GM21717 (cell line): ENCODE results near the gene FAM110D.

Experiments used
- ATAC-seq: cut with Tn5 transposase; IDR thresholded peaks from one replicate; pipeline ENCODE4 v1.9.1; 2021; ENCODE audit warnings: mild to moderate bottlenecking, moderate library complexity; ENCODE audit not compliant: unreplicated experiment

Gene FAM110D

GRCh38 chr1:26184086-26184485 lies 25.2 kb downstream of the FAM110D start:
- no peak for ATAC-seq

DNA sequence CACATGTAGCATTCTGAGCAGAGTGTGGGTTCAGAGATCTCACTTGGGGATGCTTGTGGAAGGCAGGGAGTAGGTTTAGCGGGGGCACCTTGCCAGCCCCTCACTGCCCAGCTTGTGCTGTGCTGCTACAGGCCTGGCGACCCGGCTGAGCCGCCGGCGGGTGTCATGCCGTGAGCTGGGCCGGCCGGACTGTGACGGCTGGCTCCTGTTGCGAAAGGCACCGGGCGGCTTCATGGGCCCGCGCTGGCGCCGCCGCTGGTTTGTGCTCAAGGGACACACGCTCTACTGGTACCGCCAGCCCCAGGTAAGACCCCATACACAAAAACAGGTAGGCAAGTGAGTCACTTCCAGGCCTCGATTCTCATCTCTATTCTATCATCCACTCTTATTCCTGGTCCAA lies 26.0 kb downstream of the FAM110D start:
- ATAC-seq: no peak

- no peak for ATAC-seq
Observed at GRCh38 chr1:26187882-26188281, 29.0 kb downstream of the FAM110D start.

DNA sequence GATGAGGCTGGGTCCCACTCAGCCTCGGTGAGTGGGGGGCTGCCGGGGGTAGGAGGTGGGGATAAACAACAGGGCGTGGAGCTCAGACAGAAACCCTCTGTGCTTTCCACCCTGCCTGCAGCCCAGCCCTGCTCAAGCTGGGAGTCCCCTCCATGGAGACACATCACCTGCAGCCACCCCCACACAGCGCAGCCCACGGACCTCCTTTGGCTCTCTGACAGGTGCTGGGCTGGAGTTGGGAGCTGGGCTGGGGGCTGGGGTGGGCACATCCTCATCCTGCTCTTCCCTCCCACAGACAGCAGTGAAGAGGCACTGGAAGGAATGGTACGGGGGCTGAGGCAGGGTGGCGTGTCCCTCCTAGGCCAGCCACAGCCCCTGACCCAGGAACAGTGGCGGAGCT lies 29.6 kb downstream of the FAM110D start:
- ATAC-seq: no peak

DNA sequence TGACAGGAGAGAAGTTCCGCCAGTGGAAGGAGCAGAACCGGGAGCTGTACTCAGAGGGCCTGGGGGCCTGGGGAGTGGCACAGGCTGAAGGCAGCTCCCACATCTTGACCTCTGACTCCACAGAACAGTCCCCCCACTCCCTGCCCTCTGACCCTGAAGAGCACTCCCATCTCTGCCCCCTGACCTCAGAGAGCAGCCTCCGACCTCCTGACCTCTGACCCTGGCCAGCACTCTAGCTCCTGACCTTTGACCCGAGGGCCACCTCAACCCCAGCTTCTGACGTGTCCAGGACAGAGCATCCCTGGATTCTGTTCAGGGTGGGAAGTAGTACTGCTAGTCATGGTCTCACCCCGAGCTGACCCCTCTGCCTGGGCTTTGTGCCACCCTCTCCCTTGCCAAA lies 30.5 kb downstream of the FAM110D start:
- no peak for ATAC-seq

DNA sequence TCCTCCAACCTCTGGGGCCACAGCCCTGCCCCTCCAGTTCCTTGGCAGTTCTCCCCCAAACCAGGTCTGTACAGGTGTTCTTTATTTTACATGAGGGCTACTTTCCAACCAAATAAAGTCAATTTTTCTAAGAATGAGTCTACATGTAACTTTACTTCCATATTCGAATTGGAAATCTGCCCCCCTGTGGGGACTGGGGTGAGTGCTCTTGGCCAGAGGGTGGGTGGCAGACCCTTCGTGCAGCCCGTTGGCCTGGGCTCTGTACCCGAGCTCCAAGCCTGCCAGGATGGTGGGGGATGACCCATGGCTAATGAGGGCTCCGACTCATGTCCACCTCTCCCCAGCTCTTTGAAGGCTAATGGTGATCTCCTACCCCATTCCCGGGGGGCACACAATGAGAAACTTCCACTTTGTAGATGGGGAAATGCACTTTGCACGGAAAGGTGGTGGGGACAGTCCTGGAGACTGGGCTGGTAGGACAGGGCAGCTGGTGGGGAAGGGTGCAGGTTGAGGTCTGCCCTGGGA lies 30.9 kb downstream of the FAM110D start:
- ATAC-seq: no peak

GRCh38 chr1:26190373-26190987 lies 31.6 kb downstream of the FAM110D start, which contains the start of gene CATSPER4:
Gene CATSPER4 (plus strand): TSS chr1:26190602. CDS start chr1:26190628, 26 bp downstream.
- no peak for ATAC-seq

DNA sequence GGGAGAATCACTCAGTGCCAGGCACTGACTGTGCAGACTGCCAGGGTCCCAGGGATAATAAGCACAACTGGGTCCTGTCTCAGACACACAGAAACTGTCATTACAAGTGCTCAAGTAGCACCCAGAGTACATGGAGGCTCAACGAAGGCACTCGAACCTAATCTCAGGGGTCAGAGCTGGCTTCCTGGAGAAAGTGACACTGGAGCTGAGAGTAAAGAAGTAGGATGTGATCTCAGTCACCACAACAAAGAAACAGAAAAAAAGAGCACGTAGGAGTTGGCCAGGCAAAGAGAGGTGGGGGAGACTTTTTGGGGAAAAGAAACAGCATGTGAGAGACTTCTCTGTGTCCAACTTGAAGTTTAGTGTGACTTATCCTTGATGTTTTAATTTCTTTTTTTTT lies 32.9 kb downstream of the FAM110D start:
- ATAC-seq: no peak

- ATAC-seq: no peak
Observed at GRCh38 chr1:26195805-26196204, 36.9 kb downstream of the FAM110D start.

GRCh38 chr1:26197301-26197700 lies 38.4 kb downstream of the FAM110D start:
- ATAC-seq: no peak

- no peak for ATAC-seq
Observed at GRCh38 chr1:26197813-26198212, 38.9 kb downstream of the FAM110D start.

DNA sequence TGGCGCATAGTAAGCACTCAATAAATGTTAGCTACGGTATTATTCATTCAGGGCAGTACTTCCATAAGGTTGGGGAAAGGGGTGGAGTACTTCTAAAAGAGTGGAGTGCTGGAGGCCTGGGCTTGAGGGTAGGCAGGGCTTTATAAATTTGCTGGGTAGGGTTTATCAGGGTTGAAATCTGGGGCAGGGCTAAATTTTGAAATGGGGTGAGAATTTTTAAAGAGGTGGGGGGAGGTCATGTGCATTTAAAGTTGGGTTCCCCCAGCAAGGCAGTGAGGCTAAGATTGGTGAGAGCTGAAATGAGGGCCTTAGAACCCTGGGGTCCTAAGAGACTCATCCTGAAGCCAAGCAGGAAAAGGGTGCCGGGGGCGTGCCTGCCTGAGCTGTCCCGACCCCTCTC lies 41.5 kb downstream of the FAM110D start:
- no peak for ATAC-seq

GRCh38 chr1:26203642-26204318 lies 44.9 kb downstream of the FAM110D start:
- no peak for ATAC-seq

- no peak for ATAC-seq
Observed at GRCh38 chr1:26210147-26210870, 51.4 kb downstream of the FAM110D start.

- ATAC-seq: no peak
Observed at GRCh38 chr1:26212726-26213125, 53.8 kb downstream of the FAM110D start.

DNA sequence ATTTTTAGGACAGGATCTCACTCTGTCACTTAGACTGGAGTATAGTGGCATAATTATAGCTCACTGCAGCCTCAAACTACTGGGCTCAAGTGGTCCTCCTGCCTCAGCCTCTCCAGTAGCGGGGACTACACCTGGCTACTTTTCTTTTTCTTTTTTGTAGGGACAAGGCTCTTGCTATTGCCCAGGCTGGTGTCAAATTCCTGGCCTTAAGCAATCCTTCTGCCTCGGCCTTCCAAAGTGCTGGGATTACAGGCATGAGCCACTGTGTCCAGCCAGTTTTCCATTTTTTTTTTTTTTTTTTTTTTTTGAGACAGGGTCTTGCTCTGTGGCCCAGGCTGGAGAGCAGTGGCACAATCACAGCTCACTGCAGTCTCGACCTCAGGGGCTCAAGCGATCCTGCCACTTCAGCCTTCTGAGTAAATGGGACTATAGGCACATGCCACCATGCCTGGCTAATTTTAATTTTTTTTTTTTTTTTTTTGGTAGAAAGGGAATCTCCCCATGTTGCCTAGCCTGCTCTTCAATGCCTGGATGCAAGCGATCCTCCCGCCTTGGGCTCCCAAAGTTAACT lies 54.5 kb downstream of the FAM110D start:
- ATAC-seq: no peak
